Glomerular visceral epithelial cell (primary cell): ENCODE data around the gene GSX2.
A peak's percentile ranks its signal among the peaks of the same experiment; 100 is the strongest.
"Not testable (repeated sequence)": the region's sequence is repeated elsewhere in the genome, so short reads cannot be mapped to it uniquely, and the experiment has no call there.

Experiments
- DNase-seq: peaks from one replicate; pipeline ENCODE4 v3.0.0-alpha.2; 2016; ENCODE audit errors: extremely low spot score

The GSX2 gene

GRCh38 chr4:54103190-54103574 is 3.2 kb downstream of the GSX2 start:
- no peak for DNase-seq

- no peak for DNase-seq
These were observed 4.9 kb downstream of the GSX2 start for GRCh38 chr4:54104907-54105306.

- no peak for DNase-seq
These were observed 8.2 kb downstream of the GSX2 start for GRCh38 chr4:54107951-54108748.

GRCh38 chr4:54109241-54110018 is 9.5 kb downstream of the GSX2 start:
- no peak for DNase-seq

GRCh38 chr4:54110019-54110416 is 10.1 kb downstream of the GSX2 start:
- DNase-seq, result no peak

- not testable (repeated sequence) for DNase-seq
These were observed 13.2 kb downstream of the GSX2 start for GRCh38 chr4:54113206-54113605.

- DNase-seq, result not testable (repeated sequence)
These were observed 16.3 kb downstream of the GSX2 start for GRCh38 chr4:54116246-54116645.

- DNase-seq, result peak; percentile 49
These were observed 19.1 kb downstream of the GSX2 start for GRCh38 chr4:54118850-54119589.

- no peak for DNase-seq
These were observed 20.6 kb downstream of the GSX2 start for GRCh38 chr4:54120518-54120917.

GRCh38 chr4:54127660-54128059 is 27.7 kb downstream of the GSX2 start:
- DNase-seq, result no peak

- not testable (repeated sequence) for DNase-seq
These were observed 28.7 kb downstream of the GSX2 start for GRCh38 chr4:54128694-54129093.

GRCh38 chr4:54139332-54139731 is 39.4 kb downstream of the GSX2 start:
- no peak for DNase-seq

GRCh38 chr4:54140287-54140686 is 40.3 kb downstream of the GSX2 start:
- no peak for DNase-seq

- DNase-seq, result no peak
These were observed 44.2 kb downstream of the GSX2 start for GRCh38 chr4:54144199-54144598.

- peak; percentile 22 for DNase-seq
These were observed 44.8 kb downstream of the GSX2 start for GRCh38 chr4:54144661-54145171.

- no peak for DNase-seq
These were observed 46.2 kb downstream of the GSX2 start for GRCh38 chr4:54146139-54146538.

- no peak for DNase-seq
These were observed 49.4 kb downstream of the GSX2 start for GRCh38 chr4:54149323-54149722.
